A549 (cell line): ENCODE data around the gene HOXA13. TPM values are rescaled to one million over a fixed set of nuclear protein-coding genes. Genes with fewer than 3 reads are reported as not detected.

Source experiments
- ATAC-seq, 2 experiments: fragments of 200-7000 bp in 1 of 2; fragments of >200 bp in 1 of 2; cut with Nextera tagmentation in 1 of 2; cut with Tn5 transposase in 1 of 2; 3 replicates each; pipeline versions ENCODE4 v1.8.0 to v1.9.1; 2018 to 2020; ENCODE audit warnings: mild to moderate bottlenecking in 1 of 2, moderate library complexity in 1 of 2
- CTCF ChIA-PET: fragments of 300-600 bp; sonication (Branson Sonifier 250); formaldehyde crosslinking; extraction: SDS; loops from one replicate; lab custom pipeline; 2021; ENCODE audit warnings: antibody characterized with exemption, inconsistent platforms; lab: Yijun Ruan, JAX
- POLR2A ChIA-PET: fragments of 350-600 bp; formaldehyde crosslinking; extraction: SDS; loops from one replicate; lab custom pipeline; 2021; ENCODE audit warnings: antibody characterized with exemption, inconsistent platforms; lab: Yijun Ruan, JAX
- DNase-seq, 2 experiments: peaks; one replicate each; pipeline versions ENCODE4 v3.0.0 to v3.0.0-alpha.2; 2011 to 2016; ENCODE audit warnings: low read depth in 1 of 2, low spot score in 1 of 2
- FAIRE-seq: peaks from 2 replicates; lab custom pipeline; 2011; peaks lifted over from hg19 to GRCh38; lab: Jason Lieb, UNC
- H3K27ac ChIP-seq, 2 experiments: fragments of >200 bp; sonication (Bioruptor Twin); formaldehyde crosslinking; 3 replicates each; pipeline ENCODE4 v1.5.1; 2016 to 2017
- H3K4me1 ChIP-seq: fragments of >200 bp; sonication (Bioruptor Twin); formaldehyde crosslinking; 3 replicates; pipeline ENCODE4 v1.6.1; 2016
- H3K4me2 ChIP-seq: fragments of >200 bp; sonication (Bioruptor Twin); formaldehyde crosslinking; 3 replicates; pipeline ENCODE4 v1.6.1; 2016
- H3K4me3 ChIP-seq: fragments of >200 bp; sonication (Bioruptor Twin); formaldehyde crosslinking; 3 replicates; pipeline ENCODE4 v1.5.1; 2016
- H3K9me3 ChIP-seq: fragments of >200 bp; sonication (Bioruptor Twin); formaldehyde crosslinking; 3 replicates; pipeline ENCODE4 v1.6.1; 2016
- ATOH8 ChIP-seq: fragments of 250-450 bp; sonication (Bioruptor Pico); IDR thresholded peaks from 2 replicates; pipeline ENCODE4 v1.5.0; 2020; ENCODE audit warnings: low read depth, mild to moderate bottlenecking, moderate library complexity
- BHLHE40 ChIP-seq: IDR thresholded peaks from 2 replicates; pipeline ENCODE4 v1.6.1; 2012; ENCODE audit warnings: low read depth, low read length, inconsistent platforms
- CBX2 ChIP-seq: fragments of 200-600 bp; sonication (generic); IDR thresholded peaks from 2 replicates; pipeline ENCODE4 v1.6.1; 2016; ENCODE audit warnings: low read depth, mild to moderate bottlenecking, borderline replicate concordance
- CEBPB ChIP-seq, 2 experiments: fragments of >200 bp in 1 of 2; sonication (Bioruptor Twin) in 1 of 2; formaldehyde crosslinking in 1 of 2; IDR thresholded peaks; 2 replicates each; pipeline ENCODE4 v1.6.1; 2012 to 2016
- CHD4 ChIP-seq: fragments of 200-600 bp; sonication (generic); IDR thresholded peaks from 2 replicates; pipeline ENCODE4 v1.6.1; 2016; ENCODE audit warnings: antibody characterized with exemption, mild to moderate bottlenecking, borderline replicate concordance
- E2F6 ChIP-seq: IDR thresholded peaks from 2 replicates; pipeline ENCODE4 v1.6.1; 2012; ENCODE audit warnings: low read depth, borderline replicate concordance
- EHF ChIP-seq: fragments of 250-450 bp; sonication (Bioruptor Pico); IDR thresholded peaks from 2 replicates; pipeline ENCODE4 v1.5.0; 2020; ENCODE audit warnings: mild to moderate bottlenecking
- EHMT2 ChIP-seq: fragments of 200-600 bp; sonication (generic); IDR thresholded peaks from 2 replicates; pipeline ENCODE4 v1.6.1; 2016; ENCODE audit warnings: antibody characterized with exemption, low read depth, mild to moderate bottlenecking, moderate library complexity
- ELK1 ChIP-seq: fragments of 150-350 bp; IDR thresholded peaks from 2 replicates; pipeline ENCODE4 v1.6.1; 2014; ENCODE audit warnings: low read depth, mild to moderate bottlenecking, low read length
- GATA3 ChIP-seq: IDR thresholded peaks from 2 replicates; pipeline ENCODE4 v1.6.1; 2012; ENCODE audit warnings: borderline replicate concordance
- JUN ChIP-seq, 2 experiments: fragments of >200 bp; sonication (Bioruptor Twin); formaldehyde crosslinking; IDR thresholded peaks; 2 replicates in 1 of 2; 3 replicates in 1 of 2; pipeline ENCODE4 v1.6.1; 2016 to 2017
- JUNB ChIP-seq: fragments of >200 bp; sonication (Bioruptor Twin); formaldehyde crosslinking; IDR thresholded peaks from 2 replicates; pipeline ENCODE4 v1.6.1; 2016
- KDM1A ChIP-seq: fragments of 200-600 bp; sonication (generic); IDR thresholded peaks from 2 replicates; pipeline ENCODE4 v1.6.1; 2016; ENCODE audit warnings: low read depth, mild to moderate bottlenecking
- KDM5A ChIP-seq: fragments of 200-600 bp; sonication (generic); IDR thresholded peaks from 2 replicates; pipeline ENCODE4 v1.6.1; 2016; ENCODE audit warnings: antibody characterized with exemption, mild to moderate bottlenecking
- MAFK ChIP-seq: fragments of 450-650 bp; IDR thresholded peaks from 2 replicates; pipeline ENCODE4 v1.6.1; 2014; ENCODE audit not compliant: partially characterized antibody
- MAX ChIP-seq: IDR thresholded peaks from 2 replicates; pipeline ENCODE4 v1.6.1; 2012
- MYC ChIP-seq: IDR thresholded peaks from 2 replicates; pipeline ENCODE4 v1.6.1; 2012; ENCODE audit warnings: mild to moderate bottlenecking, inconsistent platforms, low read length, improper control_type of control experiment, borderline replicate concordance
- PBX3 ChIP-seq: IDR thresholded peaks from 2 replicates; pipeline ENCODE4 v1.6.1; 2012
- RARB ChIP-seq: fragments of 250-450 bp; sonication (Bioruptor Pico); IDR thresholded peaks from 2 replicates; pipeline ENCODE4 v1.8.0; 2021; ENCODE audit warnings: mild to moderate bottlenecking, moderate library complexity
- RCOR1 ChIP-seq: fragments of 150-350 bp; IDR thresholded peaks from 2 replicates; pipeline ENCODE4 v1.6.1; 2014; ENCODE audit warnings: antibody characterized with exemption, low read length, low read depth
- REST ChIP-seq: fragments of 200-600 bp; sonication (generic); IDR thresholded peaks from 2 replicates; pipeline ENCODE4 v1.6.1; 2016; ENCODE audit warnings: antibody characterized with exemption, mild to moderate bottlenecking, moderate library complexity
- SMC3 ChIP-seq: fragments of >200 bp; sonication (Bioruptor Twin); formaldehyde crosslinking; IDR thresholded peaks from 3 replicates; pipeline ENCODE4 v1.6.1; 2018; ENCODE audit warnings: inconsistent platforms
- USF2 ChIP-seq: fragments of 450-650 bp; IDR thresholded peaks from 2 replicates; pipeline ENCODE4 v1.6.1; 2014; ENCODE audit warnings: antibody characterized with exemption
- ZC3H11A ChIP-seq: fragments of 450-650 bp; IDR thresholded peaks from 2 replicates; pipeline ENCODE4 v1.6.1; 2014; ENCODE audit warnings: antibody characterized with exemption, mild to moderate bottlenecking
- ZSCAN20 ChIP-seq: fragments of 250-450 bp; sonication (Bioruptor Pico); IDR thresholded peaks from 2 replicates; pipeline ENCODE4 v1.8.0; 2022; ENCODE audit warnings: mild to moderate bottlenecking, moderate library complexity
- WGBS: methylation state at CpG from one replicate; pipeline ENCODE4 v1.1.6; 2017; ENCODE audit errors: missing lambda C conversion rate; 5-methylcytosine and 5-hydroxymethylcytosine counted together
- polyA plus RNA-seq, 4 experiments: library from polyadenylated mRNA; depleted of rRNA in 3 of 4; stranded (reverse); fragments of >200 nt; fragmentation: RNase III in 1 of 4; extraction: RNeasy Plus Mini Kit Qiagen cat#74134 plus additional on column Dnase treatment in 1 of 4; gene quantifications; 2 replicates in 3 of 4; 3 replicates in 1 of 4; pipeline ENCODE4 v1.2.3, GENCODE V29; 2011 to 2017

The HOXA13 gene
- polyA plus RNA-seq, 2 of the 4 experiments (the other 2 are of a cell fraction), result 2.2 to 2.7 TPM

GRCh38 chr7:27235387-27236311, 35.8 kb upstream of the HOXA13 start (continued):
- no peak for TF ChIP-seq PBX3
- no peak for TF ChIP-seq BHLHE40
- TF ChIP-seq SMC3, result peak; percentile 93
- TF ChIP-seq CHD4, result no peak
- no peak for TF ChIP-seq MAFK
- TF ChIP-seq JUN (IDR thresholded peaks at IDR 0.05), result peak in 1 of 2 experiments; percentile 56; a peak in 1 of 5 replicates
- no peak for TF ChIP-seq ZC3H11A
- 0 out of 2 replicates have a peak, but pooled peaks have one; percentile 42 for TF ChIP-seq EHF (CRISPR knock-in tag)
- no peak for TF ChIP-seq USF2
- TF ChIP-seq RARB (CRISPR knock-in tag), result no peak

GRCh38 chr7:27229448-27229847, 29.6 kb upstream of the HOXA13 start:
- DNase-seq, result no peak
- TF ChIP-seq RARB (CRISPR knock-in tag) (no peak), CBX2 (no peak), ELK1 (no peak), RCOR1 (no peak), REST (no peak), GATA3 (no peak), JUNB (no peak), KDM1A (no peak), JUN (IDR thresholded peaks at IDR 0.05) (no peak), CEBPB (IDR thresholded peaks at IDR 0.05) (no peak), ZSCAN20 (no peak), MAX (no peak), KDM5A (no peak), MYC (no peak), ZC3H11A (no peak), BHLHE40 (no peak), E2F6 (no peak), ATOH8 (CRISPR knock-in tag) (no peak), EHMT2 (no peak)
- Histone ChIP-seq H3K4me3 (no peak overlapping the region), H3K4me1 (no peaks in the 10 kb centered on the region), H3K9me3 (no peaks in the 10 kb centered on the region), H3K4me2 (no peak overlapping the region), H3K27ac (no peak overlapping the region)
- no peak for FAIRE-seq
- CTCF ChIA-PET, result interaction anchor here (0.8 to 1.1 kb wide), 3 partner anchors 33 to 791 kb away, joined by 3 to 5 read pairs (median 3); no protein-coding TSS in a partner anchor
- no peak for ATAC-seq
- POLR2A ChIA-PET, result no interaction called here
- 78% methylated on average over 4 of the region's 4 CpGs for WGBS
